Retina (tissue), 1 donor: ENCODE measurements around the gene NABP1.

Experiments
- DNase-seq: peaks from one replicate; pipeline ENCODE4 v3.0.0-alpha.2; 2016

NABP1 gene

DNA sequence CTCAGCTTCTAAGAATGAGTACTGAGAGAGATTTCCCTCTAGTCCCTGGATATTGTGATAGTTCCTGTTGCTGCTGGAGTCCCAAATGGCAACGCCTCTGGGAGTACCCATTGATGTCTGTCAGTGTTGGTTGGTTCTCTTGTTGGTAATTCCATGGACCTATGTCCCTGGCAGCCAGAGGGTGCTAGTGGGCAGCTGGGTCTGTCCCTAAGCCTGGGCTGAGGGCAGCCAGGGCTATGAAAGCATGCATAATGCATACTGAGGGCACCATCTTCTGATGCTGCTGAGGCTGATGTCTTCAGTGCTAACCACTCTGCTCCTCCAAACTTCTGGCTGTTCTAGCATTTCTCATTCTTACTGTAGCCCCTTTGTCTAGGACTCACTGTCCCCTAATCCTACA lies 35.9 kb downstream of the NABP1 start:
- DNase-seq: no peak

GRCh38 chr2:191714925-191715324 lies 37.0 kb downstream of the NABP1 start:
- DNase-seq: peak; percentile 54

DNA sequence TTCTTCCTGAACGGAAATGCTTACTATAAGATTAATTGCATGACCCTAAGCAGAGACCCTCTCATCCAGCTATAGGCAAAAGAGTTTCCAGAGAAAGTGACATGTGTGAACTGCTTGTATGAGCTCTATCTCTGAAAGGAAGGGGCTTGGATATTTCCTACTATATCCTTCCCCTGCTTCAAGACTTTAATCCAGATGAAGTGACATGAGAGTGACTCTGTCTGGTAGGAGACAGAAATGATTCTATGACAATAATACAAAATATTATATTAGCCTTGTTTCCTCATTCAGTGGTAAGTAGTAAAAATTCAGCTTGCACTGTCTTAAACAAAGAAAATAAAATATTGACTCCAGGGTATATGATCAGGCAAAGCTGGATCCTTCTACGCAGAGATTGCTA lies 37.5 kb downstream of the NABP1 start:
- DNase-seq: no peak

- no peak for DNase-seq
These were observed 41.3 kb downstream of the NABP1 start for GRCh38 chr2:191719261-191719660.

GRCh38 chr2:191719938-191720337 lies 42.0 kb downstream of the NABP1 start:
- no peak for DNase-seq

- no peak for DNase-seq
These were observed 43.4 kb downstream of the NABP1 start for GRCh38 chr2:191721331-191721730.

GRCh38 chr2:191724015-191724414 lies 46.1 kb downstream of the NABP1 start:
- no peak for DNase-seq

DNA sequence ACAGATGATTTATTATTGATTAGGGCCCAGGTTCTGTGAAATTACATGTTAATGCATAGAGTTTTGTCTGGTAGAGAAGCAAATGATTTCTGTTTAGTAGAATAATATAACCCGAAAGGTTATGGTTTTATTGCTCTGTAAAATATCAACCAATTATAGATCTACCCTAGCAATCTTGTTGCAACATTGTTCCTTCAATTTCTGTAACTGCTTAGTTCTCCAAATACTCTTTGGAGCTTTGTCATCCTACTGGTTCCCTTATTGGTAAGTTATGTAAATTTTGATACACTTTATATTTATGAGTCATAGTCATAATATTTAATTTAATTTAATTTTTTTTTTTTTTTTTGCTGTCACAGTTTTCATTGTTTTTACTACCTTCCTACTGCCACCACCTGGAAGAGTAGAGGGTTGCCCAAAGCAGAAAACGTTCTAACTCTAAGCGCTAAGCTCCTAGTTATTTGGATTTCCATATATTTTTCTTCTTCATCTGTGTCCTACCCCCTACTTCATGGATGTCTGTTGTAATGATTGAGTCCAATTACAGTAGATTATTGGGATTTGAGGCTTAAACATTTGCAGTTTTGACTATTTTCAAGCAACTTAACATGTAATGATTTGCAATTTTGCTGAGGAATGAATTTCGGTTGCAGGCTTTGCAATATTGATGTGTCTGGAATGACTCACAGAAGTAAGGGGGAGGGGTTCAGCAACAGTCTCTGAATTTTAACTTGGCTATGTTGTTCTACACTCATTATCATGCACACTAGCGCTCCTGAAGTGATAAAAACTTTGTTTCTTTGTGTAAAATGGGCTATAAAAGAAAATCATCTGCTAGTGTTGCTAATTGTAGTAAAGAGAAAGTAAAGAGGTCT lies 51.1 kb downstream of the NABP1 start:
- no peak for DNase-seq

DNA sequence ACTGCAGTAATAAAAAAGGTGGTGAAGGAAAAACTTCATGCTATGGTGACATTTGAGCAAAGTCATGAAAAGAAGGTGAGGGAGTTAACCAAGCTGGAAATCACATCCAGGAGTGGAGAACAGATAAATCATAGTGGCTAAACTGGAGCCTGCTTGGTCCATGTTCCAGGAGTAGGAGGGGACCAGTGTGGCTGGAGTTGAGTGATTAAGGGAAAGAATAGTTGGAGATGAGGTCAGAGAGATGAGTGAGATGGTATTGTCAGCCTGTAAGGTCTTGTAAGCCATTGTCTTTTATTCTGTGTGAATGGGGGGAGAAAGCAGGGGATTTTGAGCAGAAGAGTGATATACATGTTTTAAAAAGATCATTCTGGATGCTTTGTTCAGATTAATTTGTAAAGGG lies 52.3 kb downstream of the NABP1 start:
- DNase-seq: no peak
